Activated T-helper 1 cell treated with Interleukin-2 at 50 U/mL for 16 hours (primary cell): Measurements from ENCODE around the gene BARX2.

Experiments used
- DNase-seq: peaks from one replicate; pipeline ENCODE4 v3.0.0-alpha.2; 2020; ENCODE audit warnings: low read depth

BARX2 gene

GRCh38 chr11:129374081-129374992, 1.3 kb upstream of the BARX2 start:
- no peak for DNase-seq

GRCh38 chr11:129374993-129375750, 476 bp upstream of the BARX2 start:
- no peak for DNase-seq

GRCh38 chr11:129376658-129377341, 1.2 kb downstream of the BARX2 start:
- DNase-seq: no peak

GRCh38 chr11:129377739-129378138, 2.1 kb downstream of the BARX2 start:
- DNase-seq: no peak

- no peak for DNase-seq
Observed at GRCh38 chr11:129380413-129380812, 4.8 kb downstream of the BARX2 start.

- no peak for DNase-seq
Observed at GRCh38 chr11:129382583-129382982, 6.9 kb downstream of the BARX2 start.

GRCh38 chr11:129383060-129383459, 7.4 kb downstream of the BARX2 start:
- DNase-seq: no peak

GRCh38 chr11:129383502-129383901, 7.9 kb downstream of the BARX2 start:
- DNase-seq: no peak

GRCh38 chr11:129384415-129384814, 8.8 kb downstream of the BARX2 start:
- DNase-seq: no peak

- DNase-seq: no peak
Observed at GRCh38 chr11:129385801-129386200, 10.2 kb downstream of the BARX2 start.

- DNase-seq: no peak
Observed at GRCh38 chr11:129386795-129387397, 11.2 kb downstream of the BARX2 start.

- no peak for DNase-seq
Observed at GRCh38 chr11:129387434-129387833, 11.8 kb downstream of the BARX2 start.

GRCh38 chr11:129388824-129389223, 13.2 kb downstream of the BARX2 start:
- no peak for DNase-seq

GRCh38 chr11:129390303-129390821, 14.7 kb downstream of the BARX2 start:
- no peak for DNase-seq

- DNase-seq: no peak
Observed at GRCh38 chr11:129391360-129391759, 15.7 kb downstream of the BARX2 start.

GRCh38 chr11:129391821-129392220, 16.2 kb downstream of the BARX2 start:
- DNase-seq: no peak

GRCh38 chr11:129392995-129393394, 17.3 kb downstream of the BARX2 start:
- DNase-seq: no peak

- DNase-seq: no peak
Observed at GRCh38 chr11:129394709-129395108, 19.1 kb downstream of the BARX2 start.

GRCh38 chr11:129395432-129395831, 19.8 kb downstream of the BARX2 start:
- DNase-seq: no peak

GRCh38 chr11:129395883-129396282, 20.2 kb downstream of the BARX2 start:
- no peak for DNase-seq

GRCh38 chr11:129396454-129396853, 20.8 kb downstream of the BARX2 start:
- no peak for DNase-seq
